Liver (tissue), 3 donors: ENCODE measurements around the gene ZBTB7B.

Source experiments
- CTCF ChIP-seq: fragments of 150-350 bp; IDR thresholded peaks from 2 replicates; pipeline ENCODE4 v1.5.1; 2017; ENCODE audit warnings: improper control_type of control experiment, low read depth, low read length; ENCODE audit not compliant: missing input control
- HNF4A ChIP-seq, 2 donors: conservative IDR thresholded peaks; 2 replicates each; pipeline ENCODE4 v1.6.1; 2016; ENCODE audit warnings: antibody characterized with exemption in 2 of 2, mild to moderate bottlenecking in 2 of 2
- RAD21 ChIP-seq, 2 donors: IDR thresholded peaks; 2 replicates each; pipeline ENCODE4 v1.6.1; 2016; ENCODE audit warnings: antibody characterized with exemption in 2 of 2, mild to moderate bottlenecking in 2 of 2
- REST ChIP-seq: IDR thresholded peaks from 2 replicates; pipeline ENCODE4 v1.6.1; 2016; ENCODE audit warnings: antibody characterized with exemption, mild to moderate bottlenecking
- YY1 ChIP-seq: IDR thresholded peaks from 2 replicates; pipeline ENCODE4 v1.6.1; 2016; ENCODE audit warnings: antibody characterized with exemption, mild to moderate bottlenecking
- donor health status: healthy.
- donor health status: healthy.

- peak; percentile 64 for TF ChIP-seq CTCF
- no peak for TF ChIP-seq YY1
- TF ChIP-seq REST = no peak
- TF ChIP-seq RAD21 (IDR thresholded peaks at IDR 0.05) = peak; percentile 76 to 88
- TF ChIP-seq HNF4A (conservative IDR thresholded peaks at IDR 0.05) = no peak
Measured at GRCh38 chr1:154998818-154999570, 3.6 kb upstream of the ZBTB7B start.
